ENCODE measurements around the gene FBXW7. TPM values are rescaled to one million over a fixed set of nuclear protein-coding genes. Genes with fewer than 3 reads are reported as not detected.

FBXW7 gene
- total RNA-seq, 1 experiment from 2014 or later: 27.1 TPM

DNA sequence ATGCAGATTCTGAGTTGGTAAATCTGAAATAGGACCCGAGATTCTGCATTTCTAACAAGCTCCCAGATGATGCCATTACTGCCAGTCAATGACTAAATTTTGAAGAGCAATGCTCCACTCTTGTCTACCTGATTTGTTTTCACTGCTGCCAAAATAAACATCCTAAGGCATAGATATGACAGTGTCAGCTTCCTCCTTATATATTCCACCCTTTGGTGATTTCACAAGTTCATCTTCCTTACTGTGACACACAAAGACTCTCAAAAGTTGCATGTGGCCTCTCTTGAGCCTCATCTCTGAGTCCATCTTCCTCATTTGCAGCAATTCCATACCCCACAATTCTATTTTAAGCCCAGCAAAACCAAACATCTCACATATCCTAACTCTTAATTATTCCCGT, 110.9 kb downstream of the FBXW7 start:
- no peaks in the 10 kb centered on the region for H3K79me2 ChIP-seq (ENCODE audit: insufficient read depth, low read length)
- H4K5ac ChIP-seq (ENCODE audit: insufficient read length, low read depth, low read length): no peak overlapping the region
- H2BK15ac ChIP-seq (ENCODE audit: low read depth, low read length): no peak overlapping the region
- H3K4ac ChIP-seq (ENCODE audit: low read depth, low read length): no peak overlapping the region
- H4K8ac ChIP-seq (replicated peaks; ENCODE audit: insufficient read length, low read depth, low read length): no peak overlapping the region
- H3K9me3 Mint-ChIP-seq: no peaks in the 10 kb centered on the region
- no peak overlapping the region for H2BK5ac ChIP-seq (ENCODE audit: insufficient read length, low read length)
- H3K79me1 ChIP-seq (ENCODE audit: insufficient read depth, low read depth, low read length, poor library complexity, severe bottlenecking): no peaks in the 10 kb centered on the region
- H4K91ac ChIP-seq (ENCODE audit: insufficient read length, low read depth, low read length): no peak overlapping the region
- H3K4me2 ChIP-seq (ENCODE audit: insufficient read depth, insufficient read length, low read length): peak overlapping the region; percentile 33
- H3K14ac ChIP-seq (ENCODE audit: insufficient read depth, low read length): no peak overlapping the region
- TF ChIP-seq, protein P1, sequence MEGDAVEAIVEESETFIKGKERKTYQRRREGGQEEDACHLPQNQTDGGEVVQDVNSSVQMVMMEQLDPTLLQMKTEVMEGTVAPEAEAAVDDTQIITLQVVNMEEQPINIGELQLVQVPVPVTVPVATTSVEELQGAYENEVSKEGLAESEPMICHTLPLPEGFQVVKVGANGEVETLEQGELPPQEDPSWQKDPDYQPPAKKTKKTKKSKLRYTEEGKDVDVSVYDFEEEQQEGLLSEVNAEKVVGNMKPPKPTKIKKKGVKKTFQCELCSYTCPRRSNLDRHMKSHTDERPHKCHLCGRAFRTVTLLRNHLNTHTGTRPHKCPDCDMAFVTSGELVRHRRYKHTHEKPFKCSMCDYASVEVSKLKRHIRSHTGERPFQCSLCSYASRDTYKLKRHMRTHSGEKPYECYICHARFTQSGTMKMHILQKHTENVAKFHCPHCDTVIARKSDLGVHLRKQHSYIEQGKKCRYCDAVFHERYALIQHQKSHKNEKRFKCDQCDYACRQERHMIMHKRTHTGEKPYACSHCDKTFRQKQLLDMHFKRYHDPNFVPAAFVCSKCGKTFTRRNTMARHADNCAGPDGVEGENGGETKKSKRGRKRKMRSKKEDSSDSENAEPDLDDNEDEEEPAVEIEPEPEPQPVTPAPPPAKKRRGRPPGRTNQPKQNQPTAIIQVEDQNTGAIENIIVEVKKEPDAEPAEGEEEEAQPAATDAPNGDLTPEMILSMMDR (conservative IDR thresholded peaks at IDR 0.05): no peak
- DNase-seq: no peak
- no peak overlapping the region; a peak in 1 of 5 replicates for H3K4me3 Mint-ChIP-seq
- no peak overlapping the region for H2AFZ ChIP-seq (ENCODE audit: low read length)
- no peak overlapping the region for H3K18ac ChIP-seq (ENCODE audit: insufficient read length, low read depth, low read length)
- H3K27me3 Mint-ChIP-seq (ENCODE audit: low read depth): no peaks in the 10 kb centered on the region
- no peaks in the 10 kb centered on the region for H3K9me3 ChIP-seq (ENCODE audit: control insufficient read depth, low read depth, low read length)
- no peaks in the 10 kb centered on the region for H3K27me3 ChIP-seq (ENCODE audit: insufficient read depth, low read length)
- no peaks in the 10 kb centered on the region for H3K36me3 Mint-ChIP-seq (ENCODE audit: insufficient read depth in 1 of 3, low read depth in 3 of 3)
- H4K20me1 ChIP-seq (ENCODE audit: control insufficient read depth, insufficient read depth, insufficient read length): no peaks in the 10 kb centered on the region
- H3K4me1 Mint-ChIP-seq: peaks cover 12 to 15% of the 10 kb centered on the region in 2 experiments
- no peak overlapping the region for H3K27ac ChIP-seq (ENCODE audit: insufficient read length, low read depth, low read length)
- 100% methylated on average over 1 of the region's 2 CpGs for WGBS (ENCODE audit: extremely low coverage, insufficient read length, low lambda C conversion rate)
- H2BK120ac ChIP-seq (ENCODE audit: low read depth, low read length, poor library complexity, severe bottlenecking): no peak overlapping the region
- no peak overlapping the region for H3T11ph ChIP-seq (ENCODE audit: low read length)
- no peaks in the 10 kb centered on the region for H3K23me2 ChIP-seq (ENCODE audit: insufficient read length, low read depth, low read length, poor library complexity, severe bottlenecking)
- no peak overlapping the region for H2BK20ac ChIP-seq (ENCODE audit: low read depth, low read length, poor library complexity, severe bottlenecking)
- no peak overlapping the region for H2AK5ac ChIP-seq (ENCODE audit: insufficient read length, low read length)
- H2BK12ac ChIP-seq (ENCODE audit: insufficient read length, low read depth, low read length): no peak overlapping the region
- H3K27ac Mint-ChIP-seq: peak overlapping the region in 2 of 3 experiments; percentile 6 to 53; a peak in 4 of 7 replicates
- H3K23ac ChIP-seq (ENCODE audit: insufficient read length, low read depth, low read length): no peak overlapping the region
- H3K56ac ChIP-seq (ENCODE audit: insufficient read length, low read depth, low read length): no peak overlapping the region
- H3K4me1 ChIP-seq (ENCODE audit: insufficient read depth, low read length): peaks cover 7% of the 10 kb centered on the region; the same call in 1 of the 2 replicates
- H3K9ac ChIP-seq (ENCODE audit: extremely low read depth, insufficient read length, low read length): no peak overlapping the region
